Tibial artery (tissue), 4 donors: ENCODE data around the gene PDK4.

Experiments
- DNase-seq, 2 donors: peaks; one replicate each; pipeline ENCODE4 v3.0.0-alpha.2; 2019
- H3K27ac ChIP-seq, 2 donors: fragments of 200-600 bp; sonication (generic) in 1 of 2; 1 replicate in 1 of 2; 2 replicates in 1 of 2; pipeline ENCODE4 v1.5.1; 2018 to 2019; ENCODE audit warnings: mild to moderate bottlenecking in 1 of 2
- H3K27me3 ChIP-seq, 2 donors: fragments of 200-600 bp; sonication (generic) in 1 of 2; one replicate each; pipeline versions ENCODE4 v1.5.1 to v1.6.0; 2016 to 2019
- H3K36me3 ChIP-seq, 3 donors: fragments of 200-600 bp; sonication (generic) in 2 of 3; one replicate each; pipeline ENCODE4 v1.5.1; 2016 to 2019; ENCODE audit warnings: mild to moderate bottlenecking in 2 of 3
- H3K4me1 ChIP-seq, 4 donors: fragments of 200-600 bp; sonication (generic) in 2 of 4; 1 replicate in 3 of 4; 2 replicates in 1 of 4; pipeline ENCODE4 v1.5.1; 2016 to 2019
- H3K4me3 ChIP-seq, 2 donors: fragments of 200-600 bp; sonication (generic) in 1 of 2; 1 replicate in 1 of 2; 2 replicates in 1 of 2; pipeline ENCODE4 v1.5.1; 2018 to 2019; ENCODE audit warnings: mild to moderate bottlenecking in 2 of 2
- H3K9me3 ChIP-seq, 3 donors: fragments of 200-600 bp; sonication (generic) in 1 of 3; one replicate each; pipeline ENCODE4 v1.5.1; 2016 to 2019
- CTCF ChIP-seq, 2 experiments: fragments of 200-600 bp in 1 of 2; fragments of 450-650 bp in 1 of 2; IDR thresholded peaks; one replicate each; pipeline ENCODE4 v1.5.1; 2017 to 2019; ENCODE audit warnings: antibody characterized with exemption in 2 of 2, mild to moderate bottlenecking in 1 of 2, moderate library complexity in 1 of 2
- intact Hi-C: fragments of 100-400 bp; cut with DNase I; formaldehyde crosslinking; loops from one replicate; pipeline ENCODE4 v1.15.0; 2023; ENCODE audit warnings: low total_unique reads

The PDK4 gene

GRCh38 chr7:95630702-95631458 is 34.6 kb upstream of the PDK4 start:
- peak overlapping the region in 1 of 2 donors; percentile 1 for H3K27ac ChIP-seq
- H3K9me3 ChIP-seq: no peaks in the 10 kb centered on the region
- intact Hi-C loops: no loop called here
- H3K4me1 ChIP-seq: peaks cover 0 to 26% (median 11%) of the 10 kb centered on the region in 4 donors
- no peak overlapping the region for H3K4me3 ChIP-seq
- H3K27me3 ChIP-seq: no peaks in the 10 kb centered on the region
- no peak for TF ChIP-seq CTCF (IDR thresholded peaks at IDR 0.05)
- H3K36me3 ChIP-seq: no peaks in the 10 kb centered on the region
- no peak for DNase-seq

- no peak for DNase-seq
- Histone ChIP-seq H3K36me3 (no peaks in the 10 kb centered on the region), H3K4me1 (peaks cover 0 to 26% (median 11%) of the 10 kb centered on the region in 4 donors), H3K27me3 (no peaks in the 10 kb centered on the region), H3K9me3 (no peaks in the 10 kb centered on the region), H3K27ac (peak overlapping the region; percentile 66 to 70), H3K4me3 (no peak overlapping the region)
- intact Hi-C loops: loop anchor here (10.0 kb wide), 1 partner anchor 56 kb away; no protein-coding TSS in a partner anchor
- peak; percentile 27 to 46 for TF ChIP-seq CTCF (IDR thresholded peaks at IDR 0.05)
Observed at GRCh38 chr7:95628831-95629439, 32.6 kb upstream of the PDK4 start.

- Histone ChIP-seq H3K27ac (no peak overlapping the region), H3K36me3 (no peaks in the 10 kb centered on the region), H3K4me1 (peaks cover 0 to 10% (median 8%) of the 10 kb centered on the region in 4 donors), H3K27me3 (no peaks in the 10 kb centered on the region), H3K9me3 (no peaks in the 10 kb centered on the region), H3K4me3 (no peak overlapping the region)
- no peak for TF ChIP-seq CTCF (IDR thresholded peaks at IDR 0.05)
- DNase-seq: no peak
- intact Hi-C loops: loop anchor here (10.0 kb wide), 1 partner anchor 61 kb away; no protein-coding TSS in a partner anchor
Observed at GRCh38 chr7:95623788-95624187, 27.5 kb upstream of the PDK4 start.

- H3K27me3 ChIP-seq: no peaks in the 10 kb centered on the region
- no peak for TF ChIP-seq CTCF (IDR thresholded peaks at IDR 0.05)
- H3K4me3 ChIP-seq: no peak overlapping the region
- no peaks in the 10 kb centered on the region for H3K9me3 ChIP-seq
- intact Hi-C loops: loop anchor here (10.0 kb wide), 1 partner anchor 62 kb away; no protein-coding TSS in a partner anchor
- no peak overlapping the region for H3K27ac ChIP-seq
- no peaks in the 10 kb centered on the region for H3K36me3 ChIP-seq
- no peak for DNase-seq
- H3K4me1 ChIP-seq: peaks cover 0 to 2% (median under 1%) of the 10 kb centered on the region in 4 donors
Observed at GRCh38 chr7:95622859-95623258, 26.5 kb upstream of the PDK4 start.

GRCh38 chr7:95622001-95622549 is 25.8 kb upstream of the PDK4 start:
- intact Hi-C loops: loop anchor here (10.0 kb wide), 1 partner anchor 63 kb away; no protein-coding TSS in a partner anchor
- no peak overlapping the region for H3K4me3 ChIP-seq
- no peak for TF ChIP-seq CTCF (IDR thresholded peaks at IDR 0.05)
- no peaks in the 10 kb centered on the region for H3K36me3 ChIP-seq
- no peaks in the 10 kb centered on the region for H3K9me3 ChIP-seq
- no peaks in the 10 kb centered on the region for H3K27me3 ChIP-seq
- H3K27ac ChIP-seq: no peak overlapping the region
- H3K4me1 ChIP-seq: no peaks in the 10 kb centered on the region
- DNase-seq: no peak
